HepG2 (cell line): ENCODE data around the gene SNHG17. TPM values are rescaled to one million over a fixed set of nuclear protein-coding genes. Genes with fewer than 3 reads are reported as not detected.

Source experiments
- ARHGAP35 ChIP-seq: sonication (generic); formaldehyde crosslinking; IDR thresholded peaks from 2 replicates; pipeline ENCODE4 v1.9.0; 2022; ENCODE audit warnings: mild to moderate bottlenecking, inconsistent platforms, moderate library complexity, missing genetic modification reagents, borderline replicate concordance
- HCFC1 ChIP-seq: fragments of 150-350 bp; IDR thresholded peaks from 2 replicates; pipeline ENCODE4 v1.6.1; 2014; ENCODE audit warnings: low read depth, low read length
- HNRNPLL ChIP-seq: fragments of 200-400 bp; formaldehyde crosslinking; IDR thresholded peaks from 2 replicates; pipeline ENCODE4 v1.6.1; 2017; ENCODE audit warnings: mild to moderate bottlenecking, low read depth, low read length; ENCODE audit not compliant: poor library complexity, severe bottlenecking
- JDP2 ChIP-seq: sonication (generic); formaldehyde crosslinking; IDR thresholded peaks from 2 replicates; pipeline ENCODE4 v1.8.1; 2022; ENCODE audit warnings: missing genetic modification reagents, borderline replicate concordance
- JUND ChIP-seq: sonication (generic); formaldehyde crosslinking; IDR thresholded peaks from 2 replicates; pipeline ENCODE4 v1.8.0; 2022; ENCODE audit warnings: mild to moderate bottlenecking, missing genetic modification reagents
- KLF15 ChIP-seq: sonication (generic); formaldehyde crosslinking; IDR thresholded peaks from 2 replicates; pipeline ENCODE4 v1.8.1; 2023; ENCODE audit warnings: borderline replicate concordance, mild to moderate bottlenecking, inconsistent platforms, missing genetic modification reagents, mixed read lengths
- POLR2AphosphoS2 ChIP-seq: IDR thresholded peaks from 2 replicates; pipeline ENCODE4 v1.6.1; 2011; ENCODE audit warnings: low read depth, low read length, improper control_type of control experiment
- RFX5 ChIP-seq: IDR thresholded peaks from 2 replicates; pipeline ENCODE4 v1.6.1; 2011; ENCODE audit warnings: low read depth, low read length, improper control_type of control experiment
- TBL1XR1 ChIP-seq: fragments of 150-350 bp; IDR thresholded peaks from 2 replicates; pipeline ENCODE4 v1.6.1; 2014; ENCODE audit warnings: borderline replicate concordance, low read length; ENCODE audit not compliant: partially characterized antibody
- TP53 ChIP-seq: sonication (generic); formaldehyde crosslinking; conservative IDR thresholded peaks from 2 replicates; pipeline ENCODE4 v1.4.0; 2020; ENCODE audit warnings: missing genetic modification reagents
- ZKSCAN1 ChIP-seq: fragments of 150-350 bp; IDR thresholded peaks from 2 replicates; pipeline ENCODE4 v1.6.1; 2014; ENCODE audit warnings: low read length
- ZNF510 ChIP-seq: sonication (generic); formaldehyde crosslinking; IDR thresholded peaks from 2 replicates; pipeline ENCODE4 v1.4.0; 2020; ENCODE audit warnings: low read depth, mild to moderate bottlenecking, missing genetic modification reagents
- ZNF616 ChIP-seq: sonication (generic); formaldehyde crosslinking; IDR thresholded peaks from 2 replicates; pipeline ENCODE4 v1.5.0; 2020; ENCODE audit warnings: low read depth, mild to moderate bottlenecking, missing genetic modification reagents
- ZNF644 ChIP-seq: IDR thresholded peaks from 2 replicates; pipeline ENCODE4 v1.6.1; 2016; ENCODE audit warnings: low read depth
- ZNF678 ChIP-seq: sonication (generic); formaldehyde crosslinking; IDR thresholded peaks from 2 replicates; pipeline ENCODE4 v1.4.0; 2020; ENCODE audit warnings: mild to moderate bottlenecking, missing genetic modification reagents
- polyA plus RNA-seq, 8 experiments: library from polyadenylated mRNA; depleted of rRNA in 3 of 8; stranded (reverse) in 7 of 8; unstranded in 1 of 8; fragments of >200 nt; fragmentation: Illumina TruSeq in 4 of 8; extraction: Trizol in 4 of 8; gene quantifications; 2 replicates each; pipeline versions ENCODE4 v1.2.1 to v1.2.3, GENCODE V29; 2011 to 2016; ENCODE audit warnings: low read depth in 4 of 8, missing spikeins in 1 of 8, mixed read lengths in 1 of 8; ENCODE audit not compliant: insufficient read depth in 1 of 8
- total RNA-seq, 5 experiments: library from RNA; depleted of rRNA; stranded (reverse); fragments of >200 nt; fragmentation: Illumina TruSeq; extraction: Trizol; gene quantifications; 2 replicates each; pipeline ENCODE4 v1.2.3, GENCODE V29; 2016; ENCODE audit warnings: low read depth in 1 of 5
- TF ChIP-seq, protein P1 (sequence below): sonication (generic); formaldehyde crosslinking; conservative IDR thresholded peaks from 2 replicates; pipeline ENCODE4 v1.4.0; 2020; ENCODE audit warnings: missing genetic modification reagents
- TF ChIP-seq, protein P2 (sequence below): IDR thresholded peaks from 2 replicates; pipeline ENCODE4 v1.6.1; 2018; ENCODE audit warnings: missing genetic modification reagents
- TF ChIP-seq, protein P3 (sequence below): sonication (generic); formaldehyde crosslinking; IDR thresholded peaks from 2 replicates; pipeline ENCODE4 v1.4.0; 2020; ENCODE audit warnings: mild to moderate bottlenecking, missing genetic modification reagents
- TF ChIP-seq, protein P4 (sequence below): sonication (generic); formaldehyde crosslinking; IDR thresholded peaks from 2 replicates; pipeline ENCODE4 v1.8.1; 2022; ENCODE audit warnings: mild to moderate bottlenecking, missing genetic modification reagents
- TF ChIP-seq, protein P5 (sequence below): sonication (generic); formaldehyde crosslinking; IDR thresholded peaks from 2 replicates; pipeline ENCODE4 v1.4.0; 2020; ENCODE audit warnings: missing genetic modification reagents
- TF ChIP-seq, protein P6 (sequence below): sonication (generic); formaldehyde crosslinking; IDR thresholded peaks from 2 replicates; pipeline ENCODE4 v1.4.0; 2020; ENCODE audit warnings: missing genetic modification reagents

Gene SNHG17
- total and polyA plus RNA-seq, 2 of the 13 experiments (the other 11 are each of a cell fraction or from before 2014, with no cell fraction given), result 26.2 to 41.2 TPM

DNA sequence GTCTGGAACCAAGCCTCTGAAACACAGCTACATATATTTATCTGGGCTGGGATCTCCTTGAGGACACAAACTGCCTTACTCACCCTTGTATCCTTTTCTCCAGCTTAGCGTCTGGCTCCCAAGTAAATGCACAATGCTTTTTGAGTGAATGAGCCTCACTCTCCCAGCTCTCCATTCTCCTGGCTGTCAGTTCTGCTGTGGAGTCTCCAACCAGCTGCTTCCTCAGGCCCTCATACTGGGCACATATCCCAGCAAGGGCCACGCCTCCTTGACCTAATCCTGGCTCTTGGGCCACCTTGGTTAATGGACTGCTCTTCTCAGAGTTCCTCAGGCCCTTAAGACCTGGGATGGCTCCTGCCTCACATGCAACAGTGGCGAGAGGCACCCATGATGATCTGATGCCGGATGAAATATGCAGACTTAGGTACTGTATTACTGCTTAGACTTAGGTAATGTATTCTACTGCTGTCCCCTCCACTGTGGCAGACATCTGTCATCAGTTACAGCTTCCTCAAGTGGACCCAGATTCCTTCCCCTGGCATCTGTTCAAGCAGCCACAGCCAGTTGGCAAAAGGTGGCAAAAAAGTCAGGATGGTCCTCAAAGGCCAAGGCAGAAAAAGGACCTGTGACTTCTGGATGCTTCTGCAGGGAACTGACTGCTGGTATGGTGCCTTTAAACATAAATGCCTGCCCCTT is 16.5 kb downstream of the SNHG17 start (continued):
- TF ChIP-seq, protein P1, sequence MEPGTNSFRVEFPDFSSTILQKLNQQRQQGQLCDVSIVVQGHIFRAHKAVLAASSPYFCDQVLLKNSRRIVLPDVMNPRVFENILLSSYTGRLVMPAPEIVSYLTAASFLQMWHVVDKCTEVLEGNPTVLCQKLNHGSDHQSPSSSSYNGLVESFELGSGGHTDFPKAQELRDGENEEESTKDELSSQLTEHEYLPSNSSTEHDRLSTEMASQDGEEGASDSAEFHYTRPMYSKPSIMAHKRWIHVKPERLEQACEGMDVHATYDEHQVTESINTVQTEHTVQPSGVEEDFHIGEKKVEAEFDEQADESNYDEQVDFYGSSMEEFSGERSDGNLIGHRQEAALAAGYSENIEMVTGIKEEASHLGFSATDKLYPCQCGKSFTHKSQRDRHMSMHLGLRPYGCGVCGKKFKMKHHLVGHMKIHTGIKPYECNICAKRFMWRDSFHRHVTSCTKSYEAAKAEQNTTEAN (CRISPR knock-in tag), result no peak
- 0 out of 2 replicates have a peak, but pooled peaks have one; percentile 68 for TF ChIP-seq POLR2AphosphoS2
- TF ChIP-seq ZNF678, result no peak
- TF ChIP-seq TP53 (CRISPR knock-in tag), result no peak
- no peak for TF ChIP-seq ZKSCAN1
- TF ChIP-seq, protein P2, sequence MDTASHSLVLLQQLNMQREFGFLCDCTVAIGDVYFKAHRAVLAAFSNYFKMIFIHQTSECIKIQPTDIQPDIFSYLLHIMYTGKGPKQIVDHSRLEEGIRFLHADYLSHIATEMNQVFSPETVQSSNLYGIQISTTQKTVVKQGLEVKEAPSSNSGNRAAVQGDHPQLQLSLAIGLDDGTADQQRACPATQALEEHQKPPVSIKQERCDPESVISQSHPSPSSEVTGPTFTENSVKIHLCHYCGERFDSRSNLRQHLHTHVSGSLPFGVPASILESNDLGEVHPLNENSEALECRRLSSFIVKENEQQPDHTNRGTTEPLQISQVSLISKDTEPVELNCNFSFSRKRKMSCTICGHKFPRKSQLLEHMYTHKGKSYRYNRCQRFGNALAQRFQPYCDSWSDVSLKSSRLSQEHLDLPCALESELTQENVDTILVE, result no peak
- TF ChIP-seq ARHGAP35, result no peak
- TF ChIP-seq ZNF510 (CRISPR knock-in tag), result no peak
- no peak for TF ChIP-seq HNRNPLL
- TF ChIP-seq HCFC1, result no peak
- TF ChIP-seq ZNF616 (CRISPR knock-in tag), result no peak
- TF ChIP-seq, protein P3, sequence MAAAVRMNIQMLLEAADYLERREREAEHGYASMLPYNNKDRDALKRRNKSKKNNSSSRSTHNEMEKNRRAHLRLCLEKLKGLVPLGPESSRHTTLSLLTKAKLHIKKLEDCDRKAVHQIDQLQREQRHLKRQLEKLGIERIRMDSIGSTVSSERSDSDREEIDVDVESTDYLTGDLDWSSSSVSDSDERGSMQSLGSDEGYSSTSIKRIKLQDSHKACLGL (CRISPR knock-in tag), result no peak
- TF ChIP-seq ZNF644, result no peak
- no peak for TF ChIP-seq JUND (CRISPR knock-in tag)
- TF ChIP-seq, protein P4, sequence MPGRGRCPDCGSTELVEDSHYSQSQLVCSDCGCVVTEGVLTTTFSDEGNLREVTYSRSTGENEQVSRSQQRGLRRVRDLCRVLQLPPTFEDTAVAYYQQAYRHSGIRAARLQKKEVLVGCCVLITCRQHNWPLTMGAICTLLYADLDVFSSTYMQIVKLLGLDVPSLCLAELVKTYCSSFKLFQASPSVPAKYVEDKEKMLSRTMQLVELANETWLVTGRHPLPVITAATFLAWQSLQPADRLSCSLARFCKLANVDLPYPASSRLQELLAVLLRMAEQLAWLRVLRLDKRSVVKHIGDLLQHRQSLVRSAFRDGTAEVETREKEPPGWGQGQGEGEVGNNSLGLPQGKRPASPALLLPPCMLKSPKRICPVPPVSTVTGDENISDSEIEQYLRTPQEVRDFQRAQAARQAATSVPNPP, result 0 out of 2 replicates have a peak, but pooled peaks have one; percentile 47
- no peak for TF ChIP-seq RFX5
- TF ChIP-seq KLF15 (CRISPR knock-in tag), result no peak
- no peak for TF ChIP-seq JDP2 (CRISPR knock-in tag)
- TF ChIP-seq, protein P5, sequence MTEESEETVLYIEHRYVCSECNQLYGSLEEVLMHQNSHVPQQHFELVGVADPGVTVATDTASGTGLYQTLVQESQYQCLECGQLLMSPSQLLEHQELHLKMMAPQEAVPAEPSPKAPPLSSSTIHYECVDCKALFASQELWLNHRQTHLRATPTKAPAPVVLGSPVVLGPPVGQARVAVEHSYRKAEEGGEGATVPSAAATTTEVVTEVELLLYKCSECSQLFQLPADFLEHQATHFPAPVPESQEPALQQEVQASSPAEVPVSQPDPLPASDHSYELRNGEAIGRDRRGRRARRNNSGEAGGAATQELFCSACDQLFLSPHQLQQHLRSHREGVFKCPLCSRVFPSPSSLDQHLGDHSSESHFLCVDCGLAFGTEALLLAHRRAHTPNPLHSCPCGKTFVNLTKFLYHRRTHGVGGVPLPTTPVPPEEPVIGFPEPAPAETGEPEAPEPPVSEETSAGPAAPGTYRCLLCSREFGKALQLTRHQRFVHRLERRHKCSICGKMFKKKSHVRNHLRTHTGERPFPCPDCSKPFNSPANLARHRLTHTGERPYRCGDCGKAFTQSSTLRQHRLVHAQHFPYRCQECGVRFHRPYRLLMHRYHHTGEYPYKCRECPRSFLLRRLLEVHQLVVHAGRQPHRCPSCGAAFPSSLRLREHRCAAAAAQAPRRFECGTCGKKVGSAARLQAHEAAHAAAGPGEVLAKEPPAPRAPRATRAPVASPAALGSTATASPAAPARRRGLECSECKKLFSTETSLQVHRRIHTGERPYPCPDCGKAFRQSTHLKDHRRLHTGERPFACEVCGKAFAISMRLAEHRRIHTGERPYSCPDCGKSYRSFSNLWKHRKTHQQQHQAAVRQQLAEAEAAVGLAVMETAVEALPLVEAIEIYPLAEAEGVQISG (CRISPR knock-in tag), result no peak; the same call in 1 of the 2 replicates
- TF ChIP-seq, protein P6, sequence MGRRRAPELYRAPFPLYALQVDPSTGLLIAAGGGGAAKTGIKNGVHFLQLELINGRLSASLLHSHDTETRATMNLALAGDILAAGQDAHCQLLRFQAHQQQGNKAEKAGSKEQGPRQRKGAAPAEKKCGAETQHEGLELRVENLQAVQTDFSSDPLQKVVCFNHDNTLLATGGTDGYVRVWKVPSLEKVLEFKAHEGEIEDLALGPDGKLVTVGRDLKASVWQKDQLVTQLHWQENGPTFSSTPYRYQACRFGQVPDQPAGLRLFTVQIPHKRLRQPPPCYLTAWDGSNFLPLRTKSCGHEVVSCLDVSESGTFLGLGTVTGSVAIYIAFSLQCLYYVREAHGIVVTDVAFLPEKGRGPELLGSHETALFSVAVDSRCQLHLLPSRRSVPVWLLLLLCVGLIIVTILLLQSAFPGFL (CRISPR knock-in tag), result 0 out of 2 replicates have a peak, but pooled peaks have one; percentile 28
- TF ChIP-seq TBL1XR1, result no peak
